Activated naive CD4-positive, alpha-beta T cell (primary cell): ENCODE results near the gene TAAR6.
"Not testable (repeated sequence)": the region's sequence is repeated elsewhere in the genome, so short reads cannot be mapped to it uniquely, and the experiment has no call there.

Source experiments
- DNase-seq, 4 experiments: peaks; one replicate each; lab custom pipeline; 2025; lab: John Stamatoyannopoulos, UW

The TAAR6 gene

DNA sequence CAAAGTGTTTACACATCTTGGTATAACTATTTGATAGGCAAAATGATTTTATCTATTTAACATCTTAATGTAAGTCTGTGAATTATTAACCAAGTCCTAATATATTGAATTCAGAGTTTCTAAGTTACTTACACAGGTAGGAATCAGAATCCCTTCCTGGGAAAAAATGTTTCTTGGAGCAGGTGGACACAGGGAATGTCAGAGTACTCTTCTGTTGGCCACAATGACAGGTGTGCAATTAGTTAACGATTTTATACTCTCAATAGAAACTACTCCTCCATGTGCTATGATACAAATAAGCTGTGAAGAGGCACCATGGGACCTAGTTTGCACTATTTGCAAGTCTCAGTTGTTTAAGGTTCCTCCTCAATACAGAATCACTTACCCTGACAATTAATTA is 20.2 kb downstream of the TAAR6 start:
- no peak for DNase-seq

DNA sequence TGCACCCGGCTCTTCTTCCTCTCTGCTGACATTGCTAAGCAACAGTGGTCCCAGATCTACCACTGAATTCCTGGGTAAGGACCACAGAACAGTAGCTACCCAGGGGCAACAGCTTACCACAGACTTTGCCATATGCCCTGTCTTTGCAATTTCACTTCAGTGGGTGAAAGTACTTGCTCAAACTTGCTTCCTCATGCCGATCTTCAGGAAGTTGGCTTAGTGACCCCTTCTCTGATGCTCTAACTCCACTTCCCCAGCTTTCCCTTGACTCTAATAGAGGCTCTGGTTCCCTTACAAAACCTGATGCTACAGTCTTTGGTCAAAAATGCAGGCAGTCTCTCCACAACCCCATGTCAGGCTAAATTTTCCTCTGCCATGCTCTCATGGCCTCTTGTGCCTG is 22.7 kb downstream of the TAAR6 start:
- DNase-seq = no peak

DNA sequence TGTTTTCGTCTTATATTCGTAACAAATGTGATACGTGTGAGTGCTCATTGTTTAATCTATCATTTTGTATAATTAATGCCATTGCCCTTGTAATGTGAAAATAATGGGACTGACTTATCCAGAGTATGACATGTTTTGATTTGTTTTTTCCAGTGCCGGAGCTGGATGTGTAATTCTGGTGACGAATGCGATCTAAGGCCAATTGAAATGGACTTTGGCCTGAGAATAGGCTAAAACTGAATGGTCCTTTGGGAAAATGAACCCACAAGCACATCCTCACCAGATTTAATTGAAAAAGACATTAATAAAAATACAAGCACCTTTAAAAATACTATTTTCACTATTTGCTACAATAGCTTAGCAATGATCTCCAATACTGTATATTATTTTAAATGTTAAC is 26.1 kb downstream of the TAAR6 start:
- DNase-seq = no peak

DNA sequence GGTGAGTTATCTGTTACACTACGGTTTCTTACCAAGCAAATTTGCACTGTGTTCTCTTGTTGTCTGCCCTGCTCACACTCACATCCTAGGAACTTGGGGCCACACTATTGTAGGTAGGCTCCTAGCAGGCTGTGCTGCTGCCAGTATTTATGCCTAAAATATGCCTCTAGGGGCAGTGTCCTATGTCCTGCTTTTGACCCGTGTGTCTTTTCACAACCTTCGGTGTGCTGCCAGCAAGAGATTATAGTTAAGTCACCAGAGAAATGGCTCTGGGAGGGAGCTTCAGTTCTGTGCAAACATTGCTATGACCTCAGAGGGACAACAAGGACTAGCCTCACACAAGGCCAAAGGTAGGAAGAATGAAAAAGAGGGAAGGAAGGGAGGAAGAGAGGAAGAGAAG is 28.4 kb downstream of the TAAR6 start:
- no peak for DNase-seq

DNA sequence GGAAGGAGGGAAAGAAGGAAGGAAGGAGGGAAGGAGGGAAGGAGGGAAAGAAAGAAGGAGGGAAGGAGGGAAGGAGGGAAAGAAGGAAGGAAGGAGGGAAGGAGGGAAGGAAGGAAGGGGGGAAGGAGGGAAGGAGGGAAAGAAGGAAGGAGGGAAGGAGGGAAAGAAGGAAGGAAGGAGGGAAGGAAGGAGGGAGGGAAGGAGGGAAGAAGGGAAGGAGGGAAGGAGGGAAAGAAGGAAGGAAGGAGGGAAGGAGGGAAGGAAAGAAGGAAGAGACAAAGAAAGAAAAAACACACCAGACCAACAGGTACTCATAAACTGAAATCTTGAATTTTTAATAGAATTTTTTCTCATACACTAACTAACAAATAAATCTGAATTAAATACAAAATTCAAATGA is 30.8 kb downstream of the TAAR6 start:
- not testable (repeated sequence) for DNase-seq

DNA sequence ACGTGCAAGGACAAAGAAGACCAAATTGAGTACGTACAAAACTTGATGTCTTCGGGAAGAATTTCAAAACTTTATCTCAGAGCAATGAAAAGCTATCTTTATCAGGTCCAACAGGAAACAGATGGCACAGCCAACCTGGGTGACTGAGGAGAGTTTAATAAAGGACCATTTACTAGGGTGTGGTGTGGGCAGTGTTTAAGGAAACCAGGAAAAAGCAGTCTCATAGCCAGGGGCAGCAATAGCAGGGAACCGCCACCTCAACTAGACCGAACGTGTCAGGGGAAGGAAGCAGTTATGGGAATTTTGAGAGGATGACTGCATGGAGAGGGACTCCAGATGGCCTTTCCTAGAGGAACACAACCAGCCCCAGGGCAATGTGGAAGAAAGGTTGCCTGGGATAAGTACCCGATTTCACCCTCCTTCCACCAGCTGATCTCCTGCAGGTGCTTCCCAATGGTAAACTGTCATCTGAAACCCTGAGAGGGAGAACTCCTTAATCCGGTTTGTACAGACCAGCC is 34.6 kb downstream of the TAAR6 start:
- DNase-seq = no peak

DNA sequence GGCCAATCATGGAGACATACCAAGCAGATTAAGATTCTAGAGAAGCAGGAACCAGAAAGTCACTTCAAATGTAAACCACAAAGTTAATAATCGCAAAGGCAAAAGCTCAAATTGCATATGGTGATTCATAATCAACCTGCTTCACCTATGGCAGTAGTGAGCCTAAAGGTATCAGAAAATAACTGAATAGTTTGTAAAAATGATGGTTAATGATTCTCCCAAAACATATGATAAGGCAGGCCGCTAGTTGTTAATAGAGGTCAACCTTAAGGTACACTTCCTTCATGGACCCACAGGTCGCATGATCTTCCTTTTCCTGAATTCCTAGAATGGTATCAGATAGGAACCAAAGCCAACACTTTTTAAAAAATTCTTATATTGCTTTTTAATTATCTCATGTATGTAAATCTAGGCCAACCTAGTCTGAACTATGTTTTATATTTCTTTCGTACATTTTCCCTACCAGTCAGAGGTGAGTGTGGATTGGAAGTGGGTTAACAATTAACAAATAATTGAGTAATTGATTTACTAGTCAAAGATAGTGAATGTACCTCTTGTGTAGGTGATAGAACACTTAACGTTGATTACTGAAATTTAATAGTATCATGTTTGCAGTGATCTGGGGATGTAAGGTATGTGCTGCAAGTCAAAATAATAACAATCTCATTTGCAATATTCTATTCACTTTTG is 37.6 kb downstream of the TAAR6 start:
- no peak for DNase-seq

DNA sequence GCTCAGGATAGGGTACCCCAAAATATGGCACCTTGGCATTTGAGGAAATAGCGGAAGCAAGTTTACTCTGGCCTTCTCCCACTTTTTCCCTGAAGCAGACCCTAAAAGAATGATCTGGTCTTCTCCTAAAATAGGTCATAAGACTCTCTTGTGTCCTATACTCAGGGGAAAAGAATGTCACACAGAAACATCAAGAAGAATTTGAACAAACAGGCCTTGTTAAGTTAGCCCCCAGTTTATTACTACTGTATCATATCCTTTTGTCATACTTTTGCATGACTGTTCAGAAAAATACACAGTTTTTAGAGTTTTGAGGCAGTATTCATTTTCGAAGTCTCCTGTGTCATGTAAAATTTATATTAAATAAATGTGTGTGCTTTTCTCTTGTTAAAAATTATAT is 41.5 kb downstream of the TAAR6 start:
- no peak for DNase-seq

DNA sequence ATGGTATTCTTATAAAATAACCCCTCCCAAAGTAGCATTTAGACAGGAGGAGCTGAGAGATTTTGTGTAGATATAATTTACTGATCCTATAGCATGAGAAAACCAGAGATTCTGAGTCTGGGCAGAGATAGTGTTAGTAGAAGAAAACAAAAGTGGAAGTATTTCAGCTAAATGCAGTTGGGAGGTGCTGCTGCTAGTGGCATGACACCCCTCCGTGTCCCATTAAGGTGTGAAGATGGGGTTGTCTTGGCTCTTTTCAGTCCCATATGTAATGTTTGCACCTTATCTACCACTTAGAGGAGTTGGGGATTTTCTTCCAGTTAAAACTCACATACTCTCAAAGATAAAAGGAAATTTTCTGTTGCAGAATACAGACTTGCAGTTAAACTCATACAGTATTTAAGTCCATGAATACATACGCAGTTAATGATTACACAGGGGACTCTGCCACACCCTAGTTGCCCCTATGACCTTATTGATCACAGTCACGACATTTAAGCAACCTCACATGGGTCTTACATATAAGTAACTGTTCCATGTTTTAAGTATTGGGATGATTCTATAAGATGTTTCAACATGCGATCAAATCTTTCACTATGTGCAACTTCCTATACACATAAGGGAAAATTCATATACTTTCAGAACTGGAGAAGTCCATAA is 42.5 kb downstream of the TAAR6 start:
- DNase-seq = no peak

DNA sequence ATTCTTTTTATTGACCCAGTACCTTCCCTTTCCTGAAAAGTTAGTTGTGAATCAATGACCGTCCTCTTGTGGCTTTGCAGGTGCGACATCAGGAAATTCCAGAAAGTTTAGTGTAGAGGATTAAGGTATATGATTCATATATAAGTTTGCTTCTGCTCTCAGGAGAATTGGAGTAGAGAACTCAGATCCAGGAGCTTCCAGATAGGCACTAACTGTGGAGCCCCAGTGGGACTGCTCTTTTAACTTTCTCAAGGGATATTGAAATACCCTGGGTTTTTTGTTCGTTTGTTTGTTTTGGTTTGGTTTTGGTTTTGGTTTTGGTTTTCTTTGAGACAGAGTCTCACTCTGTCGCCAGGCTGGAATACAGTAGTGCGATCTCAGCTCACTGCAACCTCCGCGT is 44.4 kb downstream of the TAAR6 start:
- no peak for DNase-seq

DNA sequence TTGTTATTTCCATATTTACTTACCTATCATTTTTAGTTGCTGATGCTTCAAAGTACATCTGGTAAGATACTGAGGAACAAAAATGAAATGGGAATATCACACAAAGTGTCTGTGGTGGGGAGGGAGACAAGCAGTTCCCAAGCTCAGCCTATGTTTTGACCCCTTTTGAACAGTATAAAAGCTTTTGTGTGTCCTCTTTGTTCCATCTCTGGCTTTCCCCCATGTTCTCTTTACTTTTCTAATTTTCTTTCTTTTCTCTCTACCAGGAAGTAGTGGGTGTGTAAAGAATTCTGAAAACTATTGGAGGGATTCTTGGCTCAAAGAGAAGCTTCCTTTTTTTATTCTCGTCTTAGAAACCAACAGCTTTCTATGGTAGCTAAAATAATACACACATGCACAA is 46.6 kb downstream of the TAAR6 start:
- DNase-seq = no peak
